ENCODE results near the gene EFNA3. TPM values are rescaled to one million over a fixed set of nuclear protein-coding genes. Genes with fewer than 3 reads are reported as not detected.

EFNA3 gene
- total RNA-seq, 1 donor from 2014 or later = 6.6 TPM

DNA sequence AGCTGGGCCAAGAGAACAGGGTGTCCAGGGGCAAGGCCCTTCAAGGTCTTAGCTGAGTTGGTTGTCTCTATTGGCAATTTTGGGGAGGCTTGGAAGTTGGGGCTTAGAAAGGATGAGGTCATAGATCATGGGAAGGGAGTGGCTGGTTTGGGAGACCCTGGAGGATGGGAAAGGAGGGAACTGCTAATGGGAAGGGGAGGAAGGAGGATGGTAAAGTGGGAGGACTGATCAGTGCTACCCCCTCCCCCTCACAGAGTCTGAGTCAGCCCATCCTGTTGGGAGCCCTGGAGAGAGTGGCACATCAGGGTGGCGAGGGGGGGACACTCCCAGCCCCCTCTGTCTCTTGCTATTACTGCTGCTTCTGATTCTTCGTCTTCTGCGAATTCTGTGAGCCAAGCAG lies 10.0 kb upstream of the EFNA3 start:
- Mint-ChIP-seq H3K36me3 (ENCODE audit: low read depth) (no peaks in the 10 kb centered on the region), H3K4me1 (peaks cover 34% of the 10 kb centered on the region)

DNA sequence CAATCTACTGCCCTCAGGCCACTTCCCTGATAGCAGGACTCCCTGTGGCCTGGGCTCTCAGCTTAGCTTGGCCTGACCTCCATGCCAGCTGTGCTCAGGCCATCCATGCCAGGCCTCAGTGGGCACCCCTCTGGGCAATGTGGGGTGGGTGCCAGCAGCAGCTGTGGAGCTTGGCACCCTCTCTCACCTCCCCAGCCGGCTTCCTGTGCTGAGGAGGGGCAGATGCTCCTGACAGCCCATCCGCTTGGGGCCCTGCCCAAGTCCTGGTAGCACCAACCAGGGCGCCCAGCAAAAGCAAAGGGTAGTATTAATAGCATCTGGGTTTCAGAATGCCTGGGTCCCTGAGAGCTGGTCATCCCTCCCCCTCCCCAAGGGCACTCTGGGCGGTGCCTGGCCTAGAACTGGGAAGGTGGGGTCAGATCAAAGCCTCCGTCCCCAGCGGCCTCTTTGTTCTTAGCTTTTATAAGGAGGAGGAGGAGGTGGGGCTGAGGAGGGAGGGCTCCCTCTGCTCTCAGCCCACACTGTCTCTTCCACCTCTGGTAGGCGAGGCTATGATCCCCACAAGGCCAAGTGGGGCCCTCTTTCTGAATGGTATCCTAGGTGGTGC lies 9.0 kb upstream of the EFNA3 start:
- DNase-seq (ENCODE audit: low read depth, low spot score) = no peak
- no peaks in the 10 kb centered on the region for H3K36me3 Mint-ChIP-seq (ENCODE audit: low read depth)
- TF ChIP-seq CTCF (conservative IDR thresholded peaks at IDR 0.05) = no peak
- H3K4me1 Mint-ChIP-seq = peaks cover 28% of the 10 kb centered on the region
- no peaks in the 10 kb centered on the region for H3K9me3 Mint-ChIP-seq
- H3K27ac Mint-ChIP-seq (ENCODE audit: unreplicated experiment) = no peak overlapping the region
- H3K27me3 Mint-ChIP-seq (ENCODE audit: low read depth) = peaks cover 21% of the 10 kb centered on the region
- no peak overlapping the region for H3K4me3 Mint-ChIP-seq

More for the DNA sequence above, 10.0 kb upstream of the EFNA3 start:
- H3K27me3 Mint-ChIP-seq (ENCODE audit: low read depth) = peaks cover 18% of the 10 kb centered on the region
- TF ChIP-seq CTCF (conservative IDR thresholded peaks at IDR 0.05) = no peak
- no peak overlapping the region for H3K27ac Mint-ChIP-seq (ENCODE audit: unreplicated experiment)
- no peak for DNase-seq (ENCODE audit: low read depth, low spot score)
- H3K4me3 Mint-ChIP-seq = peak overlapping the region; percentile 52
- H3K9me3 Mint-ChIP-seq = no peaks in the 10 kb centered on the region

- no peak for TF ChIP-seq CTCF (conservative IDR thresholded peaks at IDR 0.05)
- Mint-ChIP-seq H3K36me3 (ENCODE audit: low read depth) (no peaks in the 10 kb centered on the region), H3K27ac (ENCODE audit: unreplicated experiment) (no peak overlapping the region), H3K4me3 (peak overlapping the region; percentile 54), H3K9me3 (no peaks in the 10 kb centered on the region), H3K4me1 (peaks cover 22% of the 10 kb centered on the region), H3K27me3 (ENCODE audit: low read depth) (peaks cover 21% of the 10 kb centered on the region)
- DNase-seq (ENCODE audit: low read depth, low spot score) = no peak
Observed at GRCh38 chr1:155070158-155070621, 8.4 kb upstream of the EFNA3 start.

- peak; percentile 76 for DNase-seq (ENCODE audit: low read depth, low spot score)
- Mint-ChIP-seq H3K36me3 (ENCODE audit: low read depth) (no peaks in the 10 kb centered on the region), H3K27ac (ENCODE audit: unreplicated experiment) (no peak overlapping the region), H3K27me3 (ENCODE audit: low read depth) (peaks cover 21% of the 10 kb centered on the region), H3K9me3 (no peaks in the 10 kb centered on the region), H3K4me3 (peak overlapping the region; percentile 79), H3K4me1 (peaks cover 26% of the 10 kb centered on the region)
- TF ChIP-seq CTCF (conservative IDR thresholded peaks at IDR 0.05) = peak; percentile 72
Observed at GRCh38 chr1:155070721-155071569, 7.7 kb upstream of the EFNA3 start.

DNA sequence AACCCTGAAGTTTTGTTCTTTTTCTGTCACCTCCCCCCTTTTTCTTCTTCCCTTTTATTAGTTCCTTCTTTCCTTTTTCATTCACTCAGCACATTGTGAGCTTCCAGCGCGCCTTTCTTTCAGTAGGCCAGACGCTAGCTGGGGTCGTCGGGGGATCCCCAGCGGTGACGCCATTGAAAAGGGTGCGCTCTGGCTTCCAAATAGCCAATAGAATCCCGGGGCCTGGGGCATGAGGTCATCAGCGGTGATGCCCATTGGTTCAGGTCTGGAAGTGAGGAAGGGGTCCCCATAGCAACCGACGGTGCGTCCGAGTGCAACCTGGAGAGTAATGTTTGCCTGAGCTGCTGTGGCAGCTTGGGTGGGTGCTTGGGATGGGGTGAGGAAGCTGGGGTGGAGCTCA lies 6.9 kb upstream of the EFNA3 start:
- peaks cover 29% of the 10 kb centered on the region for H3K4me1 Mint-ChIP-seq
- no peaks in the 10 kb centered on the region for H3K9me3 Mint-ChIP-seq
- H3K27me3 Mint-ChIP-seq (ENCODE audit: low read depth) = peaks cover 25% of the 10 kb centered on the region
- DNase-seq (ENCODE audit: low read depth, low spot score) = no peak
- peak overlapping the region; percentile 86 for H3K27ac Mint-ChIP-seq (ENCODE audit: unreplicated experiment)
- no peak for TF ChIP-seq CTCF (conservative IDR thresholded peaks at IDR 0.05)
- H3K36me3 Mint-ChIP-seq (ENCODE audit: low read depth) = no peaks in the 10 kb centered on the region
- peak overlapping the region; percentile 79 for H3K4me3 Mint-ChIP-seq

Data from neural crest cell (in vitro differentiated cells).